ENCODE measurements around the gene LDLRAD3.

LDLRAD3 gene

DNA sequence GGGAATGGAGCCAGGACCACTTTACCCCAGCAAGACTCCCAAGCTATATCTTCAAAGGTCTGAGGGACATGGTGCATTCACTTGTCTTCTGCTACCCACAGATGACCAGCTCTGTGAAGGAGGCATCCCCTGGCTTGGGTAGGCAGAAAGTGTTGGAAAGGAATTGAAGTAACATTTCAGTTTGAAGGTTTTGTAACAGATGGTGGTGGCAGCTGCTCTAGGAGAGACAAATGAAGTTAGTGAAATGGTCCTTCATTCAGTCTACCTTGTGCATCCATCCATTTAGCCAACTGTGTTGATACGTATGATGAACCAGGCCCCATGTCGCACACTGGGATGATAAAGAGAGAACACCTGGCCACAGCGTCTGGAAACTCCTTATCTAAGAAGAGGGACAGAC lies 204.8 kb downstream of the LDLRAD3 start:
- DNase-seq, result no peak

DNA sequence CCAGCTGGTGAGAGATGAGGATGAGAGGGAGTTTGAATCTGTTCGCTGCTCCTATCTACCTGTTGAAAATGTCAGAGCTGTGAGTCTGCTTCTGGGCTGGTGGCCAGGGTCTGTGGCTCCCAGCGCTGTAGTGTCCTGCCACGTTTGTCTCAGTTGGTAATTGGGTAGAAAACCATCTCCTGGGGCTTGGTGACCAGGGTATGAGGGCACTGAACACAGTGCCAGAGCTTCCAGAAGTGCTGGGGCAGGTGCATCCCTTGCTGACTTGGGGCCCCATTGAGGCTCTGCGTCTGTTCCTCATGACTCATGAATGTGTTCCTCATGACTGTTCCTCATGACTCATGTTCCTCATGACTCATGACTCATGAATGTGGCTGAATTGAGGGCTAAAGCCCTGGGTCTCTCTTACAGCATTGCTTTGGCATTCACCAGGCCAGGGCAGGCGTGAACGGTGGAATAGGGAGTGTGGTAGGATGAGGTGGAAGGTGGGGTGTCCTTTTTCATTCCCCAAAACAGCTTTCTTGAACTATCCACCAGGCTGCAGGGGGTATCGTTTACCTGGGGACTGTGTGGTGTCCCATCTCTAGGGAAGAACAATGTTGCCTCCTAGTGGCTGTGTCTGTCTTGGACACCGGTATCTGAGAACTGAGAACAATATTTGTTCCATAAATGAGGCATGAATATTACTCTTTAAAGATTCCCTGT lies 205.8 kb downstream of the LDLRAD3 start:
- DNase-seq, result no peak

DNA sequence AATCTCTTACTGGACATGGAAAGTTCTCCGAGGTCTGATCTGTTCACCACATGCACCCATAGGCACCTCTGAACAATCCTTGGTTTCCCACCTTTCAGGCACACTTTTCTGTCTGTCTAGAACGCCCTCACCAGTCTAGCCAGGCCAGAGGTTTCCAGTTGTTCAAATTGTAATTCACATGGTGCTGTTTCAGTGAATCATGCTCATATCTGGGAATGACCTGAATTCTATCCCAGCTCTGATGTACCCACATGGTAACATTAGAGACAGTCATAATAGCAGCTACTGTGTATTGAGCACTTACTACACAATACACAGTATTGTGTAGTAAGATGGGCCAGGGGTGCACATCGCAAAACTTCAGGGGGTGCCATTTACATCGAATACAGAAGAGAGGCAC lies 207.1 kb downstream of the LDLRAD3 start:
- no peak for DNase-seq

GRCh38 chr11:36151933-36152580 lies 208.2 kb downstream of the LDLRAD3 start:
- DNase-seq, result no peak

DNA sequence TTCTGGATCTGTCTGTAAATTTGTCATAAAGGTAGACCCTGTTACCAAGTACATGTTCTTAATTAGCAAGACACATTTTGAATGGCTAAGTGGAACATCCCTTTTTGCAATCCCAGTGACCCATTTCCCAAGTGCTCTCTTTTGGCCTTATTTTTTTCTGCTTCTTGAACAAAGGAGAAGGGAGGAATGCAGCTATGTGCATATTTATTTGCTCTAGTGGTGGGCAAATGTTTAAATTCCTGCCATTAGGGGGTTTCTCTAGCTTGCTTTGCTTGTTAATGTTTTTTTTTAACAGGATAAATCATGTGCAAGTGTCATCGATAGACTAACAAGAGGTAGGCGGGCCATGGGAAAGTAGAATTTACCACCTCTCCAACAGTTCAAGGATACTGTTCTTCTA lies 209.7 kb downstream of the LDLRAD3 start:
- no peak for DNase-seq

GRCh38 chr11:36155124-36155561 lies 211.3 kb downstream of the LDLRAD3 start:
- no peak for DNase-seq

- no peak for DNase-seq
Observed at GRCh38 chr11:36155770-36156160, 211.9 kb downstream of the LDLRAD3 start.

- DNase-seq, result no peak
Observed at GRCh38 chr11:36156161-36156816, 212.4 kb downstream of the LDLRAD3 start.

- no peak for DNase-seq
Observed at GRCh38 chr11:36156817-36157519, 213.1 kb downstream of the LDLRAD3 start.

DNA sequence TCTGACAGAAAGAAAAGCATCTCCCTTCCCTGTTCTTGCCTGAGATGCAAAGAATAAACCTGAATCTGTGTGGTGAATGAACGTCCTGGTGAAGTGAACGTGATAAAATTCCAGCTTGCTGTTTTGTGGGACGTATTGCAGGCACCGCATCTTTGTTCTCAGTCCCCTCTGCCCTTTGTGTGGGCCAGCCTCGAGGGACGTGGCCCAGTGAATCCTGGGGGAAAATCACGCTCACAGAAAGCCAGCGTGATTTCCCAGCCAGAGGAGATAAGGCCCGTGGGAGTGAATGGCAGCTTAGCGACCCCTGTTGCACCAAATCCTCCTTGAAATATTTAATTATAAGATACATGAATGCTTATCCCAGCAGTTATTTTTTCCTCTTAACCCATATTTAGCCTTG lies 216.2 kb downstream of the LDLRAD3 start:
- no peak for DNase-seq

- no peak for DNase-seq
Observed at GRCh38 chr11:36161572-36161971, 217.7 kb downstream of the LDLRAD3 start.

- DNase-seq, result no peak
Observed at GRCh38 chr11:36162006-36162882, 218.4 kb downstream of the LDLRAD3 start.

DNA sequence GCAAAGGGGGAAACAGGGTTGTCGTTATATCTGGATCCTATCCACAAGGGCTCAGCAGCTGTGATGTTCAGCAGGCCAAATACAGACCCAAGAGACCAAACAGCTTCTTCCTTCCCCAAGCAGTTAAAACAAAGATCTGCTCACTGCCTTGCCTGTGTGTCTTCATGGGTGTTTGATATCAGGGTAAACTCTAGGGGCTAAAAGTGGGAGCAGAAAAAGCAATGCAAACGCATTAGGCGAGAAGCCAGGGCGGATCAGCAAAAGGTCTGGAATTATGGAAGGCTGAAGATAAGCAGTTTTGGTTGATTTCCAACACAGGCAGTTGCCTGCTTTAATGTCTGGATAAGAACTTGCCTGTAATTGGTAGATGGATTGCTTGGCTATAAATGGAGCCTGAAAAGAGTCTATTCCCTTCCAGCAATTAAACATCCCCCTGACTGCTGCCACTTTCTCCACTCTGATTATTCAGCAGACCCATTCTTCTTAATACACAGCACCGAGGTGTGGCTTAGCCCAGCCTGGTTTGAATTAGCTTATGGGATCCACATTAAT lies 219.1 kb downstream of the LDLRAD3 start:
- no peak for DNase-seq

DNA sequence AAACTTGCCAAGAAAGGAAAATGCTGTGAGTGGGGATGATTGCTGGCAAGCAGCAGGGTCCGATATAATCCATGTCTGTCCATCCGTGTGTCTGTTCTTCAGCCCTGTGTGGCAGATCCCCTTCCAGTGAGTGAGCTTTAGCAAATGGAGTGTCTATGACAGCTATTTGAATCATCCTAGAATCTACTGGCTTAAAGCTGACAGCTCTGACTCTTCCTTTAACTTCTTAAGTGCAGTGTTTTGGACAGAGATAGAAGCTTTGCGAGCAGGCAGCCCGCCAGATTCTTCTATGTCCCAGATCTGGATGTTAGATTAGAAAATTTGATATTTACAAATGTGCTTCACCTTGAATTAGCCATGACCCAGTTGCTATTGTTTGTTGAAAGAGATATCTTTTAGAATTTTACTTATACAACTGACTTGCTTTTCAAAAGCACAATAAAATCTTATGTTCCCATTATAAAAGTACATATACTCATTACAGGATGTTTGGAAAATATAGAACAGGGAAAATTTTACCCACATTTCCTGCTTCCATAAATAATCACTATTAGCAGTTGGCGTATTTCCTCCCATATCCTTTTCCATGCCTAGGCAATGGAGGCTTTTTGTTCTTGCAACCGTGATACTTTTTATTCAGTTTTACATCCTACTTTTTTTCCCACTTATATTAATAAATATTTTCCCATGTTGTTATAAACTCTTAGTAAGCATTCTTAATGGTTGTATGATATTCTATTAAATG lies 220.8 kb downstream of the LDLRAD3 start:
- DNase-seq, result no peak

GRCh38 chr11:36165621-36166397 lies 221.9 kb downstream of the LDLRAD3 start:
- no peak for DNase-seq

- DNase-seq, result no peak
Observed at GRCh38 chr11:36167073-36167472, 223.2 kb downstream of the LDLRAD3 start.

DNA sequence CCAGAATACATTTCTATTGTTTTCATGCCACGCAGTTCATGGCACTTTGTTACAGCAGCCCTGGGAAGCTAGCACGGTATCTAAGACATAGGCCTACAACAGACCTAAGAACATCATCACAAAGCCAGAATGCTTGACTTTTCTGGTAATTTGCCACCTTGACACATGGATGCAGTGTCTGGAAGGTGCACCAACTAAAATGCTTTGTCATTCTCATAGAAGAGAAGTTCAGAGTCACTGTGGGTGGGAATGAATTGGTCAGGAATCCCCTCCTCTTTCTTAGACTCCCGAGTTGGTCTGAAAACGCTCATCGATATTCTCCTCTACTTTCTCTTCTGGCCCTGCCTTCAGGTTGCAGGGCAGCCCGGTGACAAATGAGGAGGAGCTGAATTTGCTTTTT lies 223.9 kb downstream of the LDLRAD3 start:
- DNase-seq, result no peak

- DNase-seq, result no peak
Observed at GRCh38 chr11:36177836-36178235, 234.0 kb downstream of the LDLRAD3 start.

- no peak for DNase-seq
Observed at GRCh38 chr11:36186340-36187175, 242.7 kb downstream of the LDLRAD3 start.

DNA sequence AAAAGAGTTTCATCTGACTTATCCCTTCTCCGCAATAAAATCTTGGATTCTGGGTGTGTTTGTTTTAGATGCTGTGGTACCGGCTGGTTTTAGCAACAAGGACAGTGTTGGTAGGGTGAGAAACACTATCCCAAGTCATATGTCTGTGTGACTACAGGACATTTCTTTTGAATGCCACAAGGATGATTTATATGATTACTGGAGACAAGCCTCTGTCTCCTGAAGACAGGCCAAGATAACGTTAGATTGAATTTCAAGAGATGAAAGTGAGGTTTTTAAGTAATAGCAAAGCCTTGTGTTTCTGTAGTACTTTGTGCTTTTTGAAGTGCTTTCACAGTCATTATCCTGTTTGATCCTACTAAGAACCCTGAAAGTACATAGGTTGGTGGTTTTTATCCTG lies 243.8 kb downstream of the LDLRAD3 start:
- DNase-seq, result no peak
